GM19035 (cell line): ENCODE data around the gene TMA7B.
A peak's percentile ranks its signal among the peaks of the same experiment; 100 is the strongest.
"Not testable (repeated sequence)": the region's sequence is repeated elsewhere in the genome, so short reads cannot be mapped to it uniquely, and the experiment has no call there.

Experiments used
- ATAC-seq: cut with Tn5 transposase; IDR thresholded peaks from one replicate; pipeline ENCODE4 v1.9.1; 2021; ENCODE audit not compliant: unreplicated experiment

TMA7B gene

GRCh38 chr22:39951603-39952293 lies 8.4 kb upstream of the TMA7B start:
- not testable (repeated sequence) for ATAC-seq

GRCh38 chr22:39952347-39952746 lies 7.8 kb upstream of the TMA7B start:
- ATAC-seq = no peak

GRCh38 chr22:39953101-39953500 lies 7.1 kb upstream of the TMA7B start:
- ATAC-seq = no peak

GRCh38 chr22:39954584-39955055 lies 5.6 kb upstream of the TMA7B start:
- no peak for ATAC-seq

GRCh38 chr22:39955675-39956074 lies 4.5 kb upstream of the TMA7B start:
- ATAC-seq = no peak

GRCh38 chr22:39956932-39957664 lies 3.1 kb upstream of the TMA7B start:
- peak; percentile 41 for ATAC-seq

DNA sequence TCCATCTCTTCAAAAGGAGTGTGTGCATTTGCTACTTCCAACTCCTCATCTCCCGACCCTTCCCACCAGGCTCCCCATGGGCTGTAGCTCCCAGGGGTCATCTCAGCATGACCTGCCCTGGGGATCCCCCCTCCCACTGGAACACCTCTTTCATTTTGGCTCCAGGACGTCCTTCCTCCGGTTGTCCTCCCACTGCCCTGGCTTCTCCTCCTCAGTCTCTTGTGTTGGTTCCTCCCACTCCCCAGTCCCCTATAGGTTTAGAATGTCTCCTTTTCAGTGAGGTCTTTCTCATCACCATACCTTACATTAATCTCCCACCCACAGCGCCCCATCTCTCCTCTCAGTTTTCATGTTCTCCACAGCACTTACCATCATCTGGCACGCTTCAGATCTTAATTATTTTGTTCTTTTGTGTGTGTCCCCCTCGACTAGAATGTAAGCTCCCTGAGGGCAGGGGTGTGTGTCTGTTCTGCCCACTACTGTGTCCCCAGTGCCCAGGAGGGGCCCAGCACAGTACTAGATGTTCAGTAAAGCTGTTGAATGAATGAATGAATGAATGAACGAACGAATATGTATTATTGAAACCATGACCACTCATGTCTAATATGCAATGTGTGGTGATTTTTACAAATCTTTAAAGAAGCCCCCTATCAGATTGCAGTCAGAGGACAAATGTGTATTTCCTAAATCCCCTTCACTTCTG lies 2.0 kb upstream of the TMA7B start:
- ATAC-seq = no peak

DNA sequence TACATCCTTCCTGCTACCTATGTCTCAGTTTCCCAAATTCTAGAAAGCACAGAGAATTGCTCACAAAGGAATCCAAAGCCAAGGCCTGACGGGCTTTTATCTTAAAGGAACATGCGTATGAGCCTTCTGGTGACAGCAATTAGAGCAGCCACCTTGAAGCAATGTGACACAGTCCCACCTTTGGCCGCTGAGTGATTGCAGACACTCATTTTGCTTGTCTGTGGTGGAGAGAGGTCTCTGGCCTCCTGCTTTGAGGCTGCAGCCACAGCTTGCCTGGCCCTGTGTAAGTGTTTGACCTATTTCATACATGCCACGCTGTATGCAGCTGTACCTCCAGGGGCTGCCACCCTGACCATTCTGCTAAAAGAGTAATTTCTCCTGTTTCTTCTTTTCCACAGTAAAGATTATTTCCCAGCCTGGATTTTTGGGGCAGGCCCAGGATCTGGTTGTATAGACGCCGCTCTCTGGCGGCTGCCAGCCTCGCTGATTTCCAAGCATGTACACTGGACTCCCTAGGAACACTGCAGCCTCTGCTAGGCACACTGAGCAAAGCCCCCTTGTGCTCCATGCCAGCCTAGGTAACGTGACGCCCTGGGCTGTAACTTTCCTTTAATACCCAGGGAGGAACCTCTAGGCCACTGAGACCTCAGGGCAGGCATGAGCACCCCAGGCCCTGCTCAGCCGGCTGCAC lies 1.1 kb upstream of the TMA7B start:
- no peak for ATAC-seq

DNA sequence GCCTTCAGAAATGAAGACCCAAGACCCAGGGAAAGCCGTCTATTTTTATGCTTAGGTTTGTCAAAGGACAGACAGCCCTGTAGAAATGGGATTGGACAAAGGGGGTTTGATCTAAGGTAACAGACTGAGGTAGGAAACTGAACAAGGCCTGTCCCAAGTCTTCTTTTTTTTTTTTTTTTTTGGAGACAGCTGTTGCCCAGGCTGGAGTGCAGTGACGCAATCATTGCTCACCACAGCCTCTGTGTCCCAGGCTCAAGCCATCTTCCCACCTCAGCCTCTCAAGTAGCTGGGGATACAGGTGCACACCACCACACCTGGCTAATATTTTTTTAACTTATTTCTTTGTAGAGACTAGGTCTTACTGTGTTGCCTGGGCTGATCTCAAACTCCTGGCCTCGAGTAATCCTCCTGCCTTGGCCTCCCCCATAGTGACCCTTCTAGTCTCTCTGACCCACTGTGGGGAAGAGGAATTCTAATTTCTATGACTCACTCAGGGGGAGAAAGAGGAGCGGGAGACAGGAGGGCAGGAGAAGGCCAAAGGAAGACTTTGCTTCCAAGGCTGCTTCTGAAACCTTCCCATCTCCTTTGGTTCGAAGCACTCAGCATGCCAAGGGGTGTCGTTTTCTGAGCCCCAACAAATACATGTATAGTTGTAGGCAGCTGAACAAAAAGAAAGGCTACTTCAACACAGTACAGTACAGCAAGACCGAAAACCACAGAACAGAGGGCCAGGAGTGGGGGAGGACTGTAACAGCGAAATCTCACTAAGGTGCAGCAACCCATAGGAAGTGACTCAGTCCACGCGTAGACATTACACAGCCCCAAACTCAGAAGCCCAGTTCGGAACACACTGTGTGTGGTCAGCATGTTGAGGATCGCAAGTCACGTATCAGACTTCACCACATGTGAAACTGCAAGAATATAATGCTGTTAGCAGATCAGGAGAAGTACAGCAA lies 872 bp downstream of the TMA7B start:
- ATAC-seq = peak; percentile 89

DNA sequence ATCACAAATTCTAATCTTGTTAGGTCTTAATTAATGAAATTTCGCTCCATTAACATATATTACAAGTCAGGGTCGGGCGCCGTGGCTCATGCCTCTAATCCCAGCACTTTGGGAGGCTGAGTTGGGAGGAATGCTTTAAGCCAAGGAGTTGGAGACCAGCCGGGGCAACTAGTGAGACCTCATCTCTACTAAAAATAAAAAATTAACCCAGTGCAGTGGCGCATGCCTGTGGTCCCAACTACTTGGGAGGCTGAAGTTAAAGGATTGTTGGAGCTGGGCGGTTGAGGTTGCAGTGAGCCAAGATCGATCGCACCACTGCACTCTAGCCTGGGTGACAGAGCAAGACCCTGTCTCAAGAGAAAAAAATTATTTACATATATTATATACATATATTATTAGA lies 1.9 kb downstream of the TMA7B start:
- no peak for ATAC-seq

DNA sequence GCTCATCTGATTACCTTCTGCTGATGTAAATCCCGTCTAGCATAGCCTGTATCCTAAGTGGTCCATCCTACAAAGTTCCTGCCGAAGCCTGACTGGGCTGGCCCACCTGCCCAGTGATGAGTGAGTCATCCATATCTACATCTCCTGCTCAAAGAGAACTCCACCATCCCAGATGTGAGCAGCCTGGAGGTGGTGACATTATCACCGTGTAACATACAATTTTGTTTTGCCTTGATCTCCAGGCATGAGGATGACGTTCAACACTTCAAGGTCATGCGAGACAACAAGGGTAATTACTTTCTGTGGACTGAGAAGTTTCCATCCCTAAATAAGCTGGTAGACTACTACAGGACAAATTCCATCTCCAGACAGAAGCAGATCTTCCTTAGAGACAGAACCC lies 5.6 kb downstream of the TMA7B start:
- ATAC-seq = no peak

GRCh38 chr22:39966470-39966869 lies 6.3 kb downstream of the TMA7B start:
- ATAC-seq = no peak

- ATAC-seq = no peak
These were observed 7.1 kb downstream of the TMA7B start for GRCh38 chr22:39967103-39967829.

DNA sequence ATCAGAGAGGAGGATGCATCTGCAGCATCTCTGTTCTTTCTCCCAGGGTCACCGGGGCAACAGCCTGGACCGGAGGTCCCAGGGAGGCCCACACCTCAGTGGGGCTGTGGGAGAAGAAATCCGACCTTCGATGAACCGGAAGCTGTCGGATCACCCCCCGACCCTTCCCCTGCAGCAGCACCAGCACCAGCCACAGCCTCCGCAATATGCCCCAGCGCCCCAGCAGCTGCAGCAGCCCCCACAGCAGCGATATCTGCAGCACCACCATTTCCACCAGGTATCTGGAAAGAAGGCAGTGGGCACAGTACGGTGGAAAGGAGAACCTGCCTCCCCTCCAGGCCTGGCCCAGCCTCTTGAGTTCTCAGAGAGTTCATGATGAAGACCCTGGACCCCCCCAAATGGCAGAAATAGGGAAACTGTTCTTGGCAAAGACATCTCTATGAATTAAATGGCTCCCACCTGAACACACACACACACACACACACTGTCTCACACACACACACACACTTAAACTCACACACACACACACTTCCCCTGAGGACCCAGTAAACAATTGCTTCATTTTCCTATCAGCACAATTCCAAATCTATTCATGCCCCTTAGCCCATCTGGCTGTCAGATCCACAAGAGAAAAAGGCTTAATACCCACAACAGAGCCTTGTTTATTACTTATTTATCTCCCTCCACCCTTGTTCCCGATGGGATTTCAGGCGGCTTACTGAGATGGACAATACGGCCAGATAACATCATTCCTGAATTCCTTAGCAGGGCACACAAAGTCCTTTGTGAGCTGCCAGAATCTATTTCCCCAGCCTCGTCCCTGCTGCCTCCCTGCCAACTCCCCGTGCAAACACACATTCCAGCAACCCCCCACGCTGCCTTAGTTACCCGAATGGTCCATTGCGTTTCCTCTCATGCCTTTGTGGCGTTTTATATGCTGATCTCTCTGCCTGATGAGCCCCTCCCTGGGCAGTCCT lies 8.1 kb downstream of the TMA7B start:
- ATAC-seq = no peak

DNA sequence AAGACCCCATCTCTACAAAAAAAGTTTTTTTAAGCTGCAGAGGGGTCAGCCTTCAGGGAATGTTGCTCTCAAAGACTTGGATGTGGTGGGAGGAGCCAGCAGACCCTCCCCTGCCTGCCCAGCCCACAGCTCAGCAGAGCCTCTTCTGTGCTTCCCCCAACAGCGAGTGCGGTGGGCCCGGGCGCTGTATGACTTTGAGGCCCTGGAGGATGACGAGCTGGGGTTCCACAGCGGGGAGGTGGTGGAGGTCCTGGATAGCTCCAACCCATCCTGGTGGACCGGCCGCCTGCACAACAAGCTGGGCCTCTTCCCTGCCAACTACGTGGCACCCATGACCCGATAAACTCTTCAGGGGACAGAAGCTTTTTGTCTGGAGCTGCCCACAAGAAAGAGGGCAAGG lies 10.5 kb downstream of the TMA7B start:
- no peak for ATAC-seq

DNA sequence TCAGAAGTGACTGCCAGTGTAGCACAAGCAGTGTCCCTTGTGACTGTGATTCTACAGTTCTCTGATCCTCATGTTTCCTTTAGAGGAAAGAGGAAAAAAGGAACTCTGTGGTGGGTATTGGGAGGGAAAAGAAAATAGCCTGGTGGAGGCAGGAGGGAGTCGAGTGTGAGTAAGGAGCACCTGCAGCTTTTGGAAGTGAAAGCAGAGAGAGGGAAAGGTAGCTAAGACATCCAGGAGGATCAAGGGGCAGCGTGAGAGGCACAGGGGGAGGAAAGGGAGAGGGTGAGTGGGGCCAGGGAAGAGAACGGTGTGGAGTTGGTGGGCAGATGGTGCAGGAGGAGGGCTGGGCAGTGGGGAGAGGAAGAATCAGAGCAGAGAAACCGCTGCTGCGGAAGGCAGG lies 12.4 kb downstream of the TMA7B start:
- no peak for ATAC-seq

GRCh38 chr22:39973656-39974055 lies 13.5 kb downstream of the TMA7B start:
- ATAC-seq = no peak

- ATAC-seq = no peak
These were observed 13.9 kb downstream of the TMA7B start for GRCh38 chr22:39974065-39974464.
